GM19035 (cell line): ENCODE data around the gene LINC01488.

Source experiments
- ATAC-seq: cut with Tn5 transposase; IDR thresholded peaks from one replicate; pipeline ENCODE4 v1.9.1; 2021; ENCODE audit not compliant: unreplicated experiment

Gene LINC01488

DNA sequence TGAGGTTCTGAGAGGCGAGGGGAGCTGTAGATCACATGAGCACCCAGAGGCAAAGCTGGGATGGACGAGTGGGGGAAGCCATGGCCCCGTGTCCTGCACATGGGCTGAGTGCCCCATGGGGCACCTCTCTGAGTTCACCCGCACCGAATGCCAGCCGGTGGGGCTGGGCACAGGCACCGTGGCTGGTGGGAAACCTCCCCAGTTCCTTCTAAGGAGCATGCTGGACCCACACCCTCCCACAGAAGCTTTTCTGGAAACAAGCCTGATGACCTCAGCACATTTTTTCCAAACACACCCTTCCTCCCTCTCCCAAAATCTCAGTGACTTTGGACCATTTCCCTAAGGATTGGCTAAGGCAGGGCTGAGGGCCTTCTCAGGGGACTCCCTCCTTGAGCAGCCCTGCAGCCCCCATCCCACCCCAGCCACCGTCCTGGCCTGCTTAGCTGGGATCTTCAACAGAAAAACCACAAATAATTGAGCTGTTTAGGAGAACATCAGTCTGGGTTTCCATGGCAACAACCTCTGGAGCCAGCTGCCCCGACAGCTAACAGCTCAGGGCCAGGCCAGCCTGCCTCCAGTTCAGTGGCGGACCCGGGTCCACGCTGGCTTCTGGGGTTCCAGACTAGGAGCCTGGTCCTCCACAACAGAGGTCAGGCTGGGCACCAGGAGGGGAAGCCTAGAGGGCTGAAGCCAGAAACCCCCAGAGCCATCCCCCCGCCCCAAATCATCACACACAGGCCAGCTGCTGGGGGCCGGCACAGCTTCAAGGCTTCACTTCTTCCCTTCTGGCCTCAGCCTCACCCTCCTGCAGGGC lies 18.1 kb upstream of the LINC01488 start:
- ATAC-seq: no peak

DNA sequence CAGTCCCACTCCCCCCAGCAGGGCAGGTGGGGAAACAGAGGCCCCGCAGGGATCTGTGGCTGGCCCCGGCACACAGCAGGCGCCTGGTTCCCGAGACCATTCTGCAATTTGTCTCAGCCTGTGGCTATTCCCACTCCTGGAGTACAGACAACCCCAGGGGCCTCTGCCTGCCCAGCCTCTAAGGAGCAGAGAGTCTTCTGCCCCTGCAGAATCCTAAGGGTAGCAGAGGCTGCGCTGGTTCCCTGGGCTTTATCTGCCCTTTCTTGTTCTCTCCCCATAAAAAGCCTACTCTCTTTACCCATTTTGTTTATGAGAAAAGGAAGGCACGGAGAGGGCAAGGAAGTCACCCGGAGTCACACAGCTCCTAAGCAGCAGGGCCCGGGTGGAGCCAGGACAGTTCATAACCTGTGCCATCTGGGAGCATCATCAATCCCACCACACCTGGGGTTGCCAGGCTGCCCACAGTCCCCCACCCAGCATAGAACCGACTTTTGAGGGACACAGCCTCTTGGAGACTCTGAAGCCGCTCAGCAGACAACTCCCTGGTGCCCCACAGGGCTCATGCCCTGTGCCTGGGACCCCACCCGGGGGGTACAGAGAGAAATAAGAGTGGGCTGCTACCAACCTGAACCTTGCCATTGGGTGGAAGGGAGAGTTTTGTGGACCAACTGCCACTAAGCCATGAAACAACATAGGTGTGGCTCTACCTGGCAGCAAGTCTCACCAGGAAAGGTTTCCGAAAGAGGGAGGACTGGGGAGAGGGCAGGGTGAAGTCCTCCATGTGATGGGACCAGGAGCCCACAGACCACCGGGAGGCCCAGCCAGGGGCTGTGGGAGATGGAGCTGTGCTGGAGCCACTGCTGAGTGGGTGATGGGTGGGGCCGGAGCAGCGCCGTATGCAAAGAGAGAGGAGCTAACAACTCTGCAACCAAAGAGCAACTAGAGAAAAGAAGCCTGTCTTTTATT lies 17.2 kb upstream of the LINC01488 start:
- ATAC-seq: no peak

DNA sequence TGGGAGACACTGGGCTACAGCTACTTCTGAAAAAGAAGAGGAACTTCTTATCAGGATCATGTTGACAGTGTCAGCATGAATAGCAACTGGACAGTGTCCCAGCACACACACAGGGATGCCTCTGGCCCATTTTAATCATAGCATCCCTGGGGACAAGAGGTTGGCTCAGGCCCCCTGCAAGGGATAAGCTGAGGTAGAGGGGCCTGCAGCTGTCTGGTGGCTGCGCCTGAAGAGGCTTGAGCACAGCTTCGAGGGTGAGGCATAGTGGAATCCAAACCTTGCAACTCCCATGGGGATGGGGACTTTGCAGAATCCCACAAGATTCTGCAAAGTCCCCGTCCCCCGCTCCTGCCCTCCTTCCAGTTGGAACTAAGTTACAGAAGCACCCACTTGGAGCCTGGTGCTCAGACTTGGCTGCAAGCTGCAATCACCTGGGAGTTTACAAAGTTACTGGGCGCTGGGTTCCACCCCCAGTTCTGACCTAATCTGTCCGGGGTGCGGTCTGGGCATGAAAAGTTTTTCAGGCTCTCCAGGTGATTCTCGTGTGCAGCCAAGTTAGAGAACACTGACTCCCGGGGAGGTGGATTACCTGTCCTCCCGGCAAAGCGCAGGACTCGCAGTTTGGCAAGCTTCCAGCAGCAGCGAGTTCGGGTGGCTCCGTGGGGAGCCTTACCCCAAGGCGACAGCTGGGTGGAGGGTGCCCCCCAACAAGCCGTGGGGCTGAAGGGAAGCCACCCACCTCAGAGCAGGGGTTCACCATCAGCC lies 16.0 kb upstream of the LINC01488 start:
- no peak for ATAC-seq

DNA sequence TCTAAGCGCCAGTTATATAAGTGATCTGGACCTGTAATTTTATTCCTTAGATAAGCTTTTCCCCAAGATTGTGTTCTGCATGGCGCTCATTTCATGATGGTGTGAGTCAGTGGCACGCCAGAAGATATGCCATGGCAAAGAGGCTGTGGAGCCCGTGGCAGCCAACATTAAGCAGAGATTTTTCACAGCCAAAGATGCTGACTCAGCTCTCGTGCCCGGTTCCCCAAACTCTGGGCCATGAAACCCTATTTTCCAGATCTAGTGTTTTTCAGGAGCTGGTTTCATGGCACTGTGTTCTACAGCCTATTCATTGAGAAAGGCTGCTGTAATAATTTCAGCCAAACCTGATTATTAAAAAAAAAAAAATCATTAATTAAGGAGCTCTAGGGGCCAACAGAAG lies 15.4 kb upstream of the LINC01488 start:
- no peak for ATAC-seq

DNA sequence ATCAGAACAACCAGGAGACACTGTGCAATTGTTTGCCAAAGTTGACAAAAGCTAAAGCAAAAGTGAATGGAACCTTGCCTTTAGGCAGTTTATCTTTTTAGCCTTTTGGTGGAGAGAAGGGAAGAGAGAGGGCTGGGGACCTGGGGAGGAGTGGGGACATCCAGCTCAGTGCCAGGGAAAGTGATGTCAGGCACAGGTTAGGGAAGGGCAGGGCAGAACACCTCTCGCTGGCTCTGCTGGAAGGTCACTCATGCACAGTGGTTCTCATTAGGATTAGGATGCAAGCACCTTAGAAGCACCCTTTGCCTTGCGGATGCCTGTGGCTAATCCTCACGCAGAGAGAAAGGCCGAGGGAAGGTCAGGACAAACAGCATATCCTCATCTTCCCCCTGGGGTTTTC lies 14.3 kb upstream of the LINC01488 start:
- no peak for ATAC-seq

DNA sequence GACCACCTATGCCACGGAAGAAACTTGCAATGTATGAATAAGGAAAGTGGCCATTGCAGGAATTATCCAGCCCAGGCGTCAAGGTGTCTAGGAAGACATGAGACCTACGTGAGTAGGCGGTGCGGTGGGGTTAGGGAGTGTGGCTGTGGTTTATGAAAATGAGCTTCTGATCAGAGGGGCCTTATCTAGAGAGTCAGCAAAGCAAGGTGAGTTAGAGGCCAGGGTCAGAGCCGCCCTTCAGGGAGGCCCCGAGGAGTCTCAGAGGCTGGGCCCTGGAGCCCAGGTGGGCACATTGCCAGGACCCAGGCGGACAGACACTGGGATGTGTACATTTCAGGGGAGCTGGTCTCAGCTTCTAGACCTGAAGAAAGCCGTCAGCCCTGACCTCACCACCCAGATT lies 13.8 kb upstream of the LINC01488 start:
- no peak for ATAC-seq

DNA sequence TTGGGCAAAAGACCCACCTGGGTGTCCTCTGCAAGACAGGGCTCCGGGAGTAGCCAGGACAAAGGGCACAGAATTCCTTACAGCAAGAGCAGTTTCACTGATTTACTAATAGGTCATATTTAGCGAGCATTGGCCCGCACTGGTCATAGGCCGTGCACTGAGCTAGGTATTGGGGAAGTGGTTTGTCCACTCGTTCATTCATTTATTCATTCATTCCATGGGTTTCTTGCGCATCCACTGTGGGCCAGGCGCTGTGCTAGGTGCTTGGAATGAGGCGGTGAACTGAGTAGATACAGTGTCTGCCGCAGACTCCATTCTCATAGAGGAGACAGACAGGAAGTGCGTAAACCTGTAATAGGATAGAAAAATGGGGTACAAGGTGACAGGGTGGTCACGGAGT lies 13.2 kb upstream of the LINC01488 start:
- ATAC-seq: no peak

DNA sequence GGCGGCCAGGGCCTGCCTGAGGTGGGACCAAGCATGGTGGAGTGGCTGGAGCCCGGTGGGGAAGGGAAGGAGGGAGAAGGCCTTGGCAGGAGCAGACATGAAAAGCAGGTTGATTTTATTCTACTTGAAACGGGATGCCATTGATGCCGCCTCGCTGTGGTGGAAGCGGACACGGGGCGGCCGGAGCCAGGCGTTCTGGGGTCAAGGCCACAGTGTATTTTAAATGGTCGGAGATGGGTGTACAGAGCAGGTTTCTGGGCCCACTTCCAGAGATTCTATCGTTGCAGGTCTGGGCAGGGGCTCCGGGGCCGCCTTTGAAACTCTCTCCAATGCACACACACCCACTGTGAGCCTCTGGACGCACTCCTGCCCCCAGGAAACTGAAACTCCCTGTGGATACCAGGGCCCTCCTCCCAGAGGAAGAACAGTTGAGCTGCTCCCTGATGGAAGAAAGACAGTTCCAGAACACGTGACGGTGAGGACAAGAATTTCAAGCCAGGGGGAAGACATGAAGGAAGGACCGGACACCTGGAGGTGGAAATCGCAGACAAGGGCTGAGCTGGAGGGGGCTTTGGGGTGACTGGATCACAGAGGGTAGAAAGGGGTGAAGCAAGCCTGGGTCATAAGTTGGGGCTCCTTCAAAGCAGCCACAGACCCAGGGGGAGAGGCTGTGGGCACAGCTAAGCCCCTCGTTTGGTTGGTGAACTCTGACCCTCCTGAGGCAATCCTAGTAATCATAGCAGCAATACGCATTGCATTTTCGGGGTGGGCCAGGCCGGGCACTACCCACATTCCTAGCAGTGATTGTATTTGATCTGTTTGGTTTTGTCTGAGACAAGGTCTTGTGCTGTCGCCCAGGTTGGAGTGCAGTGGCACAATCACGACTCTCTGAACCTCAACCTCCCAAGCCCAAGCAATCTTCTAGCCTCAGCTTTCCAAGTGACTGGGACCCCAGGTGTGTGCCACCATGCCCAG lies 12.3 kb upstream of the LINC01488 start:
- ATAC-seq: no peak

DNA sequence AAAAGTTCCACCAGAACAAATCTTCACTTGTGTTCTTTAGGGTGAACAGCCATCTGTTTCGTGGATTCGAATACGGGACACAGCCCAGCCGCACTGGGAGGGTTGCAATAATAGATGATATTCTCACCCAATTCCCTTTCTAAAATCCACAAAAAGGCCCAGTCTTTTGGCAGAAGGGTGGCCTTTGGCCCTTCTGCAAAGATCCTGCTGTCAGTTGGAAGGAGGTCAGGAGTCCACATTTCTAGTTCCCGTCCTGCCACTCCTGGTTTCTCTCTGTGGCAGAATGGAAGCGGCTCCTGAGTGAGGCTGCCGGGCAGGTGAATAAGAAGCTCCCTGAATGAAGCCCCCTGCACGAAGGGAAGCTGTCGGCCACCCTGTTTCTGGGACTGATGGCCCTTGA lies 11.2 kb upstream of the LINC01488 start:
- ATAC-seq: no peak

DNA sequence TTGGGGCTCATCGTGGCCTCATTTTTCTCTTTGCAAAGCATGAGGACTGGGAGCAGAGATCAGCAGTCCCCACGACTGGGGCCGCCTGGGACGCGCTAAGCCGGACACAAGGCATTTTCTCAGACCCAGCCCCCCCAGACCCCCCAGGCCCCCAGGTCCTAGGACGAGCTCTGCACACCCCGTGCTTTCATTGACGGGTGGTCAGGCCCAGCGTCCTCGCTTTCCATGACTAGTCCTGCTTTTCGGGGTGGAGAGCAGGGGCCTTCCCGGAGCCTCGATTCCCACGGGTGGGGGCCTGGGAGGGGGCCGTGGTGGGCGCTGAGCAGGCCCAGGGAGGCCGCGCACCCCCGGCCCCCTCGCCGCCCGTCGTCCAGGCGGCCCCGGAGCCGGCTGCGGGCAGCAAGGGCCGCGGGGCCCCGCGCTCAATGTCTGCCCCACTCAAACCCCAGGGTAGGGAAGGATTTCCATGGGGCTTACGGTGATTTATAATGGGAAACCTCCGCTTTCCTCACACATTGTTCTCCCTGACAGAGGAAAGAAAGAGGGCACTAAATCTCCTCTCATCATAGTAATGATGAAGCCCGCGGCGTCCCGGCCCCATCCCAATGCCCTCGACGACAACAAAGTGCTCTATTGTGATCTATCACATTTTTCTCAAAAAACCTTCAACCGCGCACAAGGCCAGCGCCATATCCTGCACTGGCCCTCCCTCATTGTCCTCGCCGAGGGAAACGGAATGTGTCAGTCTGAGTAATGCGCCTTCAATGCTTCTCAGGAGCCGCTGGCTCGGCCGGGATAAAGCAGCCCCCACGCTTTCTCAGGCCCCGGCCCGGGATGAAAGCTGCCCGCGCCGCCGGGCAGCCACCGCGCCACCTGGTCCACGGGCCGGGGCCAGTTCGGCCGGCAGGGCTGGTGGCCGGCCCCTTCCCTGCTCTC lies 10.4 kb upstream of the LINC01488 start:
- no peak for ATAC-seq

DNA sequence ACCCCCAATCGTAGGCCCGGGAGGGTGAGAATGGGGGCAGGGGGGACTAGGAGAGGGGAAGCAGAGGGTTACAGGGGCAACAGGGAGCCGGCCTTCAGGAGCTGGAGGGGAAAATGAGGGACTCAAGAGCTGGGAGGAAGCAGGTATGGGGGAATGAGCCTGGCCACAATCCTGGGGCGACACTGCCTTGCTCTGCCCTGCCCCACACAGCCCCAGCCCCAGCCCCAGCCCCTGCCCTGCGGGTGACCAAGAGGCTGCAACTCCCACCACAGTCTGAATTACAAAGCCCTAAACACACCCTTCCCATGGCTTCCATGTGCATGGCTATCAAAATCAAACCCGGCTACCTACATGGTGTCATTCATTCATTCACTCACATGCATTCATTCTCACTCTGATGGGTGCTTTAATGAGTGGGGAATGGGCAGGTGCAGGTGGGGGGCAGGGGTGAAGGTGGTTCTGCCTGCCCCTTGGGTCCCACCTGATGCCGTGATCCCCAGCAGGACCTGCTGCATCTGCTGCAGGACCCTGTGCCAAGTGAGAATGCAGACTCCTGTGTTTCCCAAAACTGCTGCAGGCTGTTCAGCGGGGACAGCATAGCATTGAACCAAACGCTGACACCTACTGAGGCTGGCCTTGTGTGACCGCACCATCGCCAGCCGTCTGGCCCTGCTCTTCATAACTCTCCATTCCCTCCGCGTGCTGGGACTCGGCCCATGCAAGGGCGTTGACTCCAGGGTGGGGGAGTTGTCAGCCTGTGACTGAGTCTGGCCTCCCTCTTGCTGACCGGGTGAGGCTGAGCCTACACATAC lies 9.5 kb upstream of the LINC01488 start:
- ATAC-seq: no peak

DNA sequence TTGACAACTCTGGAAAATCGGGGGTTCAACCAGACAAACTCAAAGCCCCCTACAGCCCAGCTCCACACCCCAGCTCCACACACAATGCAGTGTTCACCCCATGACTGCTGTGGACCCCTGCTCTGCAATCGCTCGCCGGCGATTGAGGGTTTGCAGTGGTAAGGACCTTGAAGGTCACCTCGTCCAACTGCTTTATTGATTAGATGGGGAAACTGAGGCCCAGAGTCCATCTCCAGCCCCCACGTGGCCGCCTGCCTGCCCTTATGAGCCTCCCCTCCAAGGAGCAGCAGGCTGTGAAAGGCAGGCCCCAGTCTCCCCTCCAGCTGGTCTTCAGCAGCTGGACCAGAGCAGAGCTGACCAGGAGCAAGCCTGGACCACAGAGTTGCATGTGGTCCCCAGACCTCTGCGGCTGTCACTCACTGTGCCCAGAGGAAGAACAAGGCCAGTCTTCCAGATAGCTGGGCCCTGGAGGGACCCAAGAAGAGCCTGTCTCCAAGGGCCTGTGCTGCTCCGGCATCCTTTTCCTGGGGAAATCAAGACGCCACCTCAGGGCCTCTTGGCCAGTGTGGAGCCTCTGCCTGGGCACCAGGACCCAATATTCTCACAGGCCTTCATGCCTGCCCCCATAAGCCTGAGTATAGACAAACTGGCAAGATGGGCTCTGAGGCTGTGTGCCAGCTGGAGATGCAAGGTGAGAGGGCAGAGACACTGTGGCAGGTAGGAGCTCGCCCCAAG lies 8.8 kb upstream of the LINC01488 start:
- no peak for ATAC-seq

DNA sequence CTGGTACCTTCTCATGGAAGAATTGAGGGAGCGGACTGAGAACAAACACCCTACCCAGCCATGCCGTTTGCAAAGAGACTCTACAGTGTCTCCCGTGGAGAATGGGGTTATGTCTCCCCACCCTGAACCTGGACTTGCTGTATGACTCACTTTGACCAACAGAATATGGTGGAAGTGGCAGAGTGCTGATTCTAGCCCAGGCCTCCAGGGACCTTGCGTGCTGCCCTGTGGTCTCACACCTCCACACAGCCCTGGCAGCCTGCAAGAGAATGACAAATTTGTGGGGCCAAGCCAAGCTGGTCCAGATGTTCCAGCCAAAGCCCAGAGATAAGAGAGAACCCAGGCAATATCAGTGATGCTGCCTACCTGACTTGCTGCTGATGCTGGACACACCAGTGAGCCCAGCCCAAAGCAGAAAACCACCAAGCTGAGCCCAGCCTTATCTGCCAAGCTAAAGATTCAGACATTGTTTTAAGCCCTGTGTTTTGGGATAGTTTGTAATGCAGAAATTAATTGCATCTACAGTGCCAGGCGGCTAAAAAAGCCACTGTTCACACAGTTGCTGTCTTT lies 8.1 kb upstream of the LINC01488 start:
- no peak for ATAC-seq

DNA sequence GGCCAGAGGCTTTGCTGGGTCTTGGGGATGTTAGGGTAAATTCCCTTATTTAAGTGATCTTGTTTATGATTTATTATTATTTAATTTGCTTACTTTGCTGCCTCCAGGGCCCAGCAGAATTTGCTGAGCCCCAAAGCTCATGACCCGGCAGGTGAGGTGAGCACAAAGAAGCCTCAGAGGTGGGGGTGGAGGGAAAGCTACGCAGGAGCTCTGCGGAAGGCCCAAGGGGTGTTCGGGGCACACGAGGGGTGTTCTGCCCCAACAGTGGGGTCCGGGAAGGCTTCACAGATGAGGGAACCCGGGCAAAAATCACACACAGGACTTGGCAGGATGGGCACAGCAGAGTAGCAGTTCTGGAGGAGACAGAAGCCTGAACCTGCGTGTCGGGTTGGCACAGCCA lies 6.7 kb upstream of the LINC01488 start:
- no peak for ATAC-seq

DNA sequence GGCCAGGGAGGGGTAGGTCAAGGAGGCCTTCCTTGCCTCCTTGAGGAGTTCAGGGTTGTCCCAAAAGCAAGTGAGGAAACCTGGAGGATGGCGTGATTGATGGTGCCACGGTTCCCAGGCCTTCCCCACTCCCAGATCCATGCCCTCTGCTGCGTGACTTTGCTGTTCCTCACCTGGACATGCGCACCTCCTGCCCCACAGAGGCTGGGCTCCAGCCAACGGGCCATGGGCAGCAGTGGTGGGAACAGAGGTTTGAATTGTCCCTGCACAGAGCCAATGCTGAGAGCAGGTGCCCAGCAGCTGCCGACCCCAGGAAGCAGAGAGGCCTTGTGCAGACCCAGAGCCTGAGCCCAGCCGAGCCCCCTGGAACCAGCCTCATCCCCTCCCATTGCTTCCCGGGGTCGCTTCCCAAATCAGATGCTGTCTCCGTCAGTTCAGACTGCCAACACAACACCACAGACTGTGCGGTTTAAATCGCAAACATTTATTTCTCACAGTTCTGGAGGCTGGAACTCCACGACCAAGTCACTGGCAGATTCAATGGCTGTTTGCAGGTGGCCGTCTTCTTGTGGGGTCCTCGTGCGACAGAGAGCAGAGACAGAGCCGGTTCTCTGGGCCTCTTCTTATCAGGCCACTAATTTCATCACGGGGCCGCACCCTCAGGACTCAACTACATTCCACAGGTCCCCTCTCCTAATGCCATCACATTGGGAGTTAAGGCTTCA lies 6.2 kb upstream of the LINC01488 start:
- no peak for ATAC-seq

DNA sequence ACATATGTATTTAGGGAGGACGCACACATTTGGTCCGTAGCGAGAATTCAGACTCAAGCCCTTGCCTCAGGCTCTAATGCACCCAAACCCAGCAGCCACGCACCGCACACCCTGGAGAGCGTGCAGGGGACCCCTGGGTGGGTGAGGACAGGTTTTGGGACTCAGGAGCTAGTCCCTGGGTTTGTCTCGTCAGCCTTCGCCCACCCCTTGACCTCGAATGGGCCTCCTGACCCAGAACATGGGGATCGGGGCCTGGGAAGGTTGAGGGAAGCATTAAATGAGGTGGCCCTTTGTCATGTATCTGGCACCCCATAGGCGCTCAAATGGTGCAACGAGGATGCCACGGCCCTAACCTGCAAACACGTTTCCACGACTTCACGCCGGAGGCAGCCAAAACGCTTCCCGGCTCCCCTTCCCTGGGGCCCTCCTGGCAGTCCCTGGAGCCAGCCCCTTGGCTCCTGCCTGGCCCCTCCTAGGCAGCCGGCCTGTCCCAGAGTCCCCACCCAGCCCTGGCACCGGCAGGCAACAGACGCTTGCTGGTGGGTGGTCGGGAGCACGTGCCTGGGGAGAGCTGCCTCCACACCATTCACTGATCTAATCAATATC lies 5.5 kb upstream of the LINC01488 start:
- ATAC-seq: no peak
